HG03066 (cell line): ENCODE measurements around the gene DCP1A.

Experiments used
- ATAC-seq: cut with Tn5 transposase; IDR thresholded peaks from one replicate; pipeline ENCODE4 v1.9.1; 2021; ENCODE audit warnings: low read depth; ENCODE audit not compliant: unreplicated experiment

The DCP1A gene

GRCh38 chr3:53250881-53251605, 96.3 kb downstream of the DCP1A start:
- no peak for ATAC-seq

DNA sequence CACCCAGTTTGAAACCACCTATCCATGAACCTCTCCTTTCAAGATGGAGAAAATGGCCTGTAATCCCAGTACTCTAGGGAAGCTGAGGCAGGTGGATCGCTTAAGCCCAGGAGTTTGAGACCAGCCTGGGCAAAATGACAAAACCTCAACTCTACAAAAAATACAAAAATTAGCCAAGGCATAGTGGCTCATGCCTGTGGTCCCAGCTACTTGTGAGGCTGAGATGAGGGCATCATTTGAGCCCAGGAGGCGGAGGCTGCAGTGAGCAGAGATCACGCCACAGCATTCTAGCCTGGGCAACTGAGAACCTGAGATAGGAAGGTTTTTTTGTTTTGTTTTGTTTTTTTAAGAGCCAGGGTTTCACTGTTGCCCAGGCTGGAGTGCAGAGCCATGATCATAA, 96.9 kb downstream of the DCP1A start:
- no peak for ATAC-seq

- no peak for ATAC-seq
Observed at GRCh38 chr3:53248161-53248560, 99.2 kb downstream of the DCP1A start.

GRCh38 chr3:53247619-53248018, 99.7 kb downstream of the DCP1A start:
- no peak for ATAC-seq

GRCh38 chr3:53244271-53244670, 103.1 kb downstream of the DCP1A start:
- no peak for ATAC-seq

- ATAC-seq: no peak
Observed at GRCh38 chr3:53243785-53244184, 103.6 kb downstream of the DCP1A start.

DNA sequence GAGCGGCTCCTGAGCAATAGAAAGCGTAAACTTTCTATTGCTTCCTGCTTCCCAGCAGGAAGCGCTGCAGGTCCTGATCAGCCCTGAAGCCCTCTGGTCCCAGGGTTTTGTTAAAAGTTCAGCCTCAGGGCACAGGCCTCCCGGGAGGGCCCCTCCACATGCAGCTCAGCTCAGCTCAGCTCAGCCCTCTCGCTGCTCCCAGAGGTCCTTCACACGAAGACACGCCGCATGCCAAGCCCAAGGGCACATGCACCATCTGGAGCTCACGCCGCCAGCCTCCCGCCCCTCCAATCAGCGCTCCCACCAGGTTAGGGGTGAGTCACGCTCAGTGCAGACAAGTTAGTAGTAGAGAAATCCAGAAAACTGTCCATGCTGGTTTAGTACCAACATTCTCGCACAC, 104.2 kb downstream of the DCP1A start:
- ATAC-seq: no peak

- ATAC-seq: no peak
Observed at GRCh38 chr3:53242642-53243041, 104.7 kb downstream of the DCP1A start.

GRCh38 chr3:53242155-53242554, 105.2 kb downstream of the DCP1A start:
- no peak for ATAC-seq

GRCh38 chr3:53240989-53241972, 106.1 kb downstream of the DCP1A start:
- ATAC-seq: no peak

GRCh38 chr3:53239800-53240199, 107.5 kb downstream of the DCP1A start:
- no peak for ATAC-seq

DNA sequence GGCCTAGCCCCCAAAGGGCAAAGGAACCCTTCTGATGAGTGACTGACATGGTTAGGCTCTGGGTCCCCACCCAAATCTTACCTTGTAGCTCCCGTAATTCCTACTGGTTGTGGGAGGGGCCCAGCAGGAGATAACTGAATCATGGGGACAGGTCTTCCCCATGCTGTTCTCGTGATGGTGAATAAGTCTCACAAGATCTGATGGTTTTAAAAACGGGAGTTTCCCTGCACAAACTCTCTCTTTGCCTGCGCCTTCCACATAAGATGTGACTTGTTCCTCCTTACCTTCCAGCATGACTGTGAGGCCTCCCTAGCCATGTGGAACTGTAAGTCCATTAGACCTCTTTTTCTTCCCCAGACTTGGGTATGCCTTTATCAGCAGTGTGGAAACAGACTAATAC, 108.5 kb downstream of the DCP1A start:
- ATAC-seq: no peak

DNA sequence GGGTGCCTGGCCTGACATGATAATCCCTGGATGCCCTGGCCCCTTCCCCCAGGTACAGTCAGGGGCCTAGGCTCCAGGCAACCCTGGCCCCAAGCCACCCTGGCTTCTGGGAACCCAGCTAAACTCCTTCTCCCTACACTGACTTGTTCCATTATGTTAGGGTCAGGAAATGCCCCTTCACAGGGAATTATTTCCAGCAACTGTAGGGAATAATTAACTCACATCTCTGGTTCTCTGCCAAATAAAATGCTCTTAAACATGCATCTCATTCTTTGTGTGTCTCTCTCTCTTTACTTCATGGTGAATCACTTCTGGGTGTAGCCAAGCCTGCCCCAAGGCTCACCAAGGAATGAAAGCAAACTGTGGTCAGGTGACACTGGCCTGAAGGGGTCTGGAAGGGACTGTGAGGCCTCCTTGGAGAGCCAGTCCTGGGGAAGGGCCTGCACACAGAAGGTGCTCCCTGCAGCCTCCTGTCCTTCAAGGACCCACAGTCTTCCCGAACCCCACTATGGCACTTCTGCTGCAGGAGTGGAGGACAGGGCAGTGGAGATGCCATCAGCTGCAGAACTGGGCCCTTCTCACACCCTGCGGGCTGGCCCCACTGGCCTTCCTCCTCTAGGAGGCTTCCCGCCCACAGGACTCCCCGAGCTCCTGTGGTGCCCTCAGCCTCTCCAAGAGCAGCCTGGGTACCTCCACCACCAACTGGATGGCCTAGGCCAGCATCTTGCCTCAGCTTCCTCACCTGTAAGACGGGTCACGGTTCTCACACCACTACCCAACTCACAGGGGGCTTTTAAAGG, 109.1 kb downstream of the DCP1A start:
- ATAC-seq: no peak

- no peak for ATAC-seq
Observed at GRCh38 chr3:53236112-53236841, 111.1 kb downstream of the DCP1A start.

DNA sequence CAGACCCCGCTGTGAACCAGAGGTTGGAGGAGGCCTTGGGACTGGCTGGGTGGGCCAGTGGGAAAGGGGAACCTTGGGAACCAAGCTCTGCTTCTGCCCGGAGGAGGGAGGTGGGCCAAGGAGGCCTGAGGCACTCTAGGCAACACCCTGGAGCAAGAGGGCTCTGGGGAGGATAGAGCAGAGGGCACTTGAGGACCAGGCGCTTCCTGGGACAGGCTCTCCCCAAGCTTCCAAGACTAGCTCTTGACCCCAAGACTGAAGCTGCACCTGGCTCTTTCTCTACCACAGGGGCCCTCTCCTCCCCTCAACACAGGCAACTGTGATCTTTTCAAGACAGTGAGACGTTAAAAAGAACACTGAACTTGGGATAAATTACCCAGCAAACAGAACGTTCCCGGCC, 111.8 kb downstream of the DCP1A start:
- ATAC-seq: no peak

DNA sequence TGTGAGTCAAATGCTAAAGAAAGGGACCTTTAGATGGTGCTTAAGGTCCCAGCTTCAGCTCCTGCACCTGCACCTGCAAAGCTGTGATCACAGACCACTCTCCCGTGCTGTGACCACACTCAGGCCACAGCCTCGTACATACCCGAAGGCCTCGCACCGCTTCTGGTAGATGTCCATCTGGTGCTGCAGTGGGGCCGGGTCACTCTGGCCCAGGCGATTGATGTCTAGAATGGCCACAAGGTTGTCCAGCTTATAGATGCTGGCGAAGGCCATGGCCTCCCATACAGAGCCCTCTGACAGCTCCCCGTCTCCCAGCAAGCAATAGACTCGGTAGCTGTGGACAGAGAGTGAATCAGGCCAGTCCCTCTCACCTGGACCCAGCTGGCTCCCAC, 112.5 kb downstream of the DCP1A start:
- no peak for ATAC-seq

- no peak for ATAC-seq
Observed at GRCh38 chr3:53234130-53234840, 113.1 kb downstream of the DCP1A start.
